ENCODE data around the gene PIP5K1B.
A peak's percentile ranks its signal among the peaks of the same experiment; 100 is the strongest.

Gene PIP5K1B

GRCh38 chr9:68738358-68738757 lies 33.3 kb downstream of the PIP5K1B start:
- DNase-seq (ENCODE audit: low read depth, low spot score) = no peak

DNA sequence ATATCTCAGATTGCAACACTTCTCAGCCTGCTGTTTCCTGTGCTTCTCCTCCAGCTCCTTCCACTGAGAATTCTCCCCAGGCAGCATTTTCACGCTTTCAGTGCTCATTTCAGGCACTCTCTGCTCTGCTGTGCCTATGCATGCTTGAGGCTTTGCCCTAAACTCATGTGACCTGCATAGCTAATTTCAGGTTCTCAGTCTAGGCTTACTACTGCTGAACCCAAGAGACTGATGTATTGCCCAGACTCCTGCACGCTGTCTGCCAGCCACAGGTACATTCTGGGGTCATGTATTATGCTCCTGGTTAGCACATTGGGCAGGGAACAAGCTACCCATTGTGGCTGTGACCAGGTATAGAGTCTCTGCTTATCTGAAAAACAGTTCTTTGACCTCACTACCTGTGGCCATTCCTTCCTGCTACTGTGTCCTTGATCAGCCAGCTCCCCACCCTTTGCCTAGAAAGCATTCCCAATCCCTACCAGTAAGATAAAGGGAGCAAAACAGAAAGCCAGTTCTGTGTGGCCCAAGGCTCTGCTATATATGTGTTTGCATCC lies 34.7 kb downstream of the PIP5K1B start:
- no peak for DNase-seq (ENCODE audit: low read depth, low spot score)

DNA sequence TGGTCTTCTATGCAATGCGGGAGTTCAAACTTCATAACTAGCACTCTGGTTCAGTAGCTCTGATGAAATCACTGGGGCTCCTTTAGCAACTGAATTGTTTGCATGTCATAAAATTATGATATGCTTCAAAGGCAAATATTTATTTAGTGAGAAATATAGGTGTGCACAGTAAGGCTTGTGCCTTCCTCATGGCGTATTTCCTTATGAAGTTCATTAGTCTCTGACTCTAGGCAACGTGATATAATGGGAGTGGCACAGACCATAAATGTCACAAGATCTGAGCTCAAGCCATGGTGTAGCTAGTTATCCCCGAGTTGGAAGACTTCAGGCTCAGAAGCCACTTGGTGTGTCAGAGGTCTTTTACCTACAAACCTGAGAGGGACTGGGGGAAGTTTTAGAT lies 35.5 kb downstream of the PIP5K1B start:
- DNase-seq (ENCODE audit: low read depth, low spot score) = no peak

DNA sequence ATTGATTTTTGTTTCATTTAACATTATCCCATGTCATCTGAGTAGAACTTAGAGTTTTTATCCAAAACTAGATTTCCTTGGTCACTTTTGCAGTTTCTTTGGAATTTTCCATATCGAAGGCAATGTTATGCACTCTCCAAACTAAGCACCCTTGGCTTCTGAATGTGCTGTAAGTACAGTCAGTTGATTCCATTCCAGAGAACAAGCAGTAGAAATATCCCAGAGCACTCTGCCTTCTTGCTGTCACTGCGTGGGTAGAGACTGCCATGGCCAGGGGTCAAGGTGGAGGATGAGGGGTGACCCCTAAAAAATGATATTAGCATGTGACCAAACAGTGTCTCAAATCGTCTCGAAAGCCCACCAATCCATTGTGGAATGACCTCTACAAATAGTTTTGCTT lies 36.2 kb downstream of the PIP5K1B start:
- DNase-seq (ENCODE audit: low read depth, low spot score) = no peak

- DNase-seq (ENCODE audit: low read depth, low spot score) = no peak
Measured at GRCh38 chr9:68741704-68742332, 36.8 kb downstream of the PIP5K1B start.

- no peak for DNase-seq (ENCODE audit: low read depth, low spot score)
Measured at GRCh38 chr9:68742333-68742730, 37.3 kb downstream of the PIP5K1B start.

GRCh38 chr9:68744426-68744825 lies 39.4 kb downstream of the PIP5K1B start:
- no peak for DNase-seq (ENCODE audit: low read depth, low spot score)

DNA sequence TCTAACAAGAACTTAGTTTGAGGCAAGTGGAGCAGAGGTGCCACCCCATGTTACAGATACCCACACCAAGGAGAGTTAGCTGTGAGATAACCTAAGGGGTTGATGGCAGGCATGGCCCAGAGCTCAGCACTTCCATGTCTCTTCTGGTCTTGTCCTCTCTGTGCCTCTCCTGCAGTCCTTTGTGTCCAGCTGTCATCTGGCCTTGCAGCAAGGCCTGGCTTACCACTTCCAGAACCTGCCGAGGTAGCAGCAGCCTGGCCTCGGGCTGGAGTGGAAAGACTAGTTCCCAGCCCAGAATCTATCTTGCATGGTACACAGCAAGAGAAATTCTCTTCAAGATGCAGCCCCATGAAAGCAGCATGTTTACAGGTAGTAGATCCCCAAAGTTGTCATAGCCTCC lies 41.5 kb downstream of the PIP5K1B start:
- DNase-seq (ENCODE audit: low read depth, low spot score) = no peak

GRCh38 chr9:68747043-68747533 lies 42.0 kb downstream of the PIP5K1B start:
- no peak for DNase-seq (ENCODE audit: low read depth, low spot score)

GRCh38 chr9:68749135-68749534 lies 44.1 kb downstream of the PIP5K1B start:
- no peak for DNase-seq (ENCODE audit: low read depth, low spot score)

DNA sequence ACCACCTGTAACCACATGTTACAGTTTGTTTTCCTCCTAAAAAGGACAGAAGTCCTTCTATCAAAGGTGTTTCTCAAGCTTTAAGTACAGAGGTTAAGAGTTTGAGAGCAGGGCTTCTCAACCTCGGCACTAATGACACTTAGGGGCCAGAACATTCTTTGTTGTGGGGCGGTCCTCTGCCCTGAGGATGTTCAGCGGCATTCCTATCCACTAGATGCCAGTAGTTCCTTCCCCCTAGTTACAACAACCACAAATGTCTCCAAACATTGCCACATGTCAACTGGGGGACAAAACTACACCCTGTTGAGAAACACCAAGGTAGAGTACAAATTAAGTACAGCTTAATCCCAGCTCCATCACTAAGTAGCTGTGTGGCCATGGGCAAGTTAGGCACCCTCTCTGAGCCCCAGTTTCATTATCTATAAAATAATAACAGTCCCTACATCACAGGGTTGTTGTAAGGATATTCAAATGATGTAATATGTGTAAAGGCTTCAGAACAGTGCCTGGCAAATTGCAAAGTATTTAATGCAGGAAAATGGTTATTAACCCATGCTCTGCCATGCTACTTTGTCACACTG lies 44.6 kb downstream of the PIP5K1B start:
- DNase-seq (ENCODE audit: low read depth, low spot score) = peak; percentile 23

DNA sequence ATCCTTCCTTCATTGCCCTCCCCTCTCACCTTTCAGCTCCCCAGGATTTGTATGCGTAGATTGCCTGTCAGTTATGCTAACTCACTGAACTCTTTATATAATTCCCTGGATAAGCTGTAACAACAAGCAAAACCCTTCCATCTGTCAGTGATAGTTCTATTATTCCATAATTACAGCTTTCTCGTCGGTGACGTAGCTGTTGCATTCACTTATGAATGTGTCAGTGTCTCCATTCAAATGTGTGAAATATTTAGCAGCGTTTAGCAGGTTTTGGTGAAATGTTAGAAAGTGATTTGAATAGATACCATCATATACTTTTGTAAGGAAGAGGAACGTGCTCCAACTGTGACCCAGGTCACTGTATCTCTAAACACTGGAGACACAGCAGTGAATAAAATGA lies 45.2 kb downstream of the PIP5K1B start:
- no peak for DNase-seq (ENCODE audit: low read depth, low spot score)

DNA sequence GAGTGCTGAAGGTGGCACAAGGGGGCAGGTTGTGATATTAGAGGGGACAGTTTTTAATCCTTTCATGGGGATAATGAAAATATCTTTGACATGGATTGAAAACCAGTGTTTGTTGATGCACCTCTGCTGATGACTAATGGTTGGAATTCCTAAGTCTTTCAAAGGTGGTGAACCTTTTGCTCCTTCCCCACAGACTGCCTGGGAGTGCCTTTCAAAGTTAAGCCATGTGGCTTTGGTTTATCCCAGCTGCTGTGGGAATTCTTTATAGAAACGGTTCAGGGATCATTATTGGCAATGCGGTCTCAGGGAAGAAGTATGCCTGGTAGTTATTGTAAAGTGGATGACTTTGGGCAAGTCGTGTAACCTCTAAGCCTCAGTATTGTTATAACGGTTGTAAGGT lies 45.7 kb downstream of the PIP5K1B start:
- DNase-seq (ENCODE audit: low read depth, low spot score) = no peak

DNA sequence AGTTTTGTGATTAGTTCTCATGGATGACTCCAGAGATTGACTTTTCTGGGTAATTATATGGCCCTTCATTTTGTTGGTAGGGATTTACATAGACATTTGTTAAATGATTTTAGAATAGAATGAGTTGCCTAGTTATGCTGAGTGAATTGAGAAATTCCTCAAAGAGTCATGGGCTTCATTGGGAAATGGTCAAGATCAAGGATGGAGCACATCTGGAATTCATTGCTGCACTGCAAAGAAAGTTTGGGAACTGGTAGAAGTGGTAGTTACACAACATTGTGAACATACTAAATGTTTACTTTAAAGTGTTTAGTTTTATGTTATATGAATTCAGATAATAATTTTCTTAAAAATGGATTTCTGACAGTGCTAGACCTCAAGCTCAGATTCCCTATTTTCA lies 46.5 kb downstream of the PIP5K1B start:
- no peak for DNase-seq (ENCODE audit: low read depth, low spot score)

DNA sequence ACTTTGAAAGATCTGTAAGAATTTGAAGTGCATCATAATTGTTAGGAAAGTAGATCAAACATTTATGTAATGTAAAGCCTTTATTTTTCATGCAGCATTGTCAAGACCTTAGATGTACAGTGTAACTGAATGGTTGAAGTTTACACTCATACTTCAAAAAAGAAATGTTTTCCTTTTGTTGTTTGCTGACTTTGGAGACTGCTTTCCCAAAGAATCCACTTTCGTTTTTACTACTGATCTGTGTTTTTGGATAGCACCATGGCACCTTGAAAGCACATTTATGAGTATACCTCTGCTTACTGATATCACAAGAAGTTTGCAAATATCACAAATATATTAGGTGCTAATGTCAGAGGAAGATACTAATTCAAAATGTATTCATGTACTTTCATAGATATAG lies 50.0 kb downstream of the PIP5K1B start:
- no peak for DNase-seq (ENCODE audit: low read depth, low spot score)

- DNase-seq (ENCODE audit: low read depth, low spot score) = no peak
Measured at GRCh38 chr9:68755752-68756151, 50.7 kb downstream of the PIP5K1B start.

GRCh38 chr9:68759981-68760673 lies 55.1 kb downstream of the PIP5K1B start:
- no peak for DNase-seq (ENCODE audit: low read depth, low spot score)

DNA sequence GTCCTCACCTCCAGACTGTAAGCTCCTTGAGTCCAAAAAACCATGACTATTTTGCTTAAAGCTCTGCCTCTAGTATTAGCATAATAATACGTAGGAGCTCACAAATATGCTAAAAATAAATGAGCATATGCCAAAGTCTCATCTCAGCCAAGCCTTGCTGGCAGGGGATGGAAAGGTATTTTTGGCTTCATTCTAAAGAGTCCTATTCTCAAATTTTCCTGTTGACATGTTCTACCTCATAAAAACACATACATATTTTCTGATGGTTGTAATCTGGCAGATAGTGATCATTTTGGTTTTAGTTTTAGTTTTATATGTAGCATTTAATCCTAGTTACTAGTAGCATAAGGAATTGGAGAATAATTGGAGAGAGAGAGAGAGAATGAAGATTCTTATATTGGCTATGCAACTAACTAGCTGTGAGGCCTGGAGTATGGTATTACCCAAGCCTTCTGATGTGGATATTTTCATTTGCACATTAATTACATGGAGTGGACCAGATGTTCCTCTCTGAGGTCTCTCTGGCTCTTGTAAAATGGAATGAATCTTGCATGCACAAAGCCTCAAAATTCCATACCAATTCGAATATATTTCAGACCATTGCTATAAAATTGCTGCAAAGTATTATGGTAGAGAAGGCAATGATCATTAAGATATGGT lies 55.8 kb downstream of the PIP5K1B start:
- no peak for DNase-seq (ENCODE audit: low read depth, low spot score)

GRCh38 chr9:68762570-68762969 lies 57.5 kb downstream of the PIP5K1B start:
- no peak for DNase-seq (ENCODE audit: low read depth, low spot score)

DNA sequence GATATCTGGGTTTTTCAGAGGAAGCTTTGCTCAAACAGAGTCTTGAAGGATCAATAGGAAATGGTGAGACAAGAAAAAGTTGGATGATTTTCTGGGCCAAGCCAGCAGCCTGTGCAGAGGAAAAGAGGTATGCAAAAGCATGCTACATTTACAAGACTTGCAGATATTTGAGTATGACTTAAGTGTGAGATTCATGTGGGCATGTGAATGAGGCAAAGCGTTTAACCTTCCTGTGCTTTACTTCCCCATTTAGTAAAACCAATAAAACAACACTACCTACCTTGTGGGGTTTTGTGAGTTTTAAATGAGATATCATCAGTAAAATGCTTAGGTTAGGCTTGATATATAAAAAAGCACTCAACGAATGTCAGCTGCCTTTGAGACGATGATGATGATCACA lies 58.1 kb downstream of the PIP5K1B start:
- DNase-seq (ENCODE audit: low read depth, low spot score) = no peak

DNA sequence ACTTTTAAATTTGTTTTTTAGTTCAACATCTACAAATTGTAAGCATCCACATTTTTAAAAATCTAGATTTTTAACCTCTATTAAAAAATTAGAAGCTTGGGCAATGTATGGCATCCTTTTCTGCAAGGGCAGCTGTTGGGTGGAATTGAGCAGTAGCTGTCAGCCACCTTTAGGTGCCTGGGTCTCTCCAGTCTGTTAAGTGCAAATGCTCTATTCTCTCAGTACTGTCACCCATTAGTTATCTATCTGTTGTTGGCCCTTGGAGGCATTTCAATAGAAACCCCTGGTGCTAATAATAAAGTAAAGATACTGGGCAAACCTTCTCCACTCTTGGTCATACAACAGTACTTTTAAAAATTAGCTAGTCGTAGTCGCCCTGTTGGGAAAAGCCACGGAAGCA lies 63.6 kb downstream of the PIP5K1B start:
- DNase-seq (ENCODE audit: low read depth, low spot score) = no peak

GRCh38 chr9:68769852-68770251 lies 64.8 kb downstream of the PIP5K1B start:
- no peak for DNase-seq (ENCODE audit: low read depth, low spot score)
